ENCODE results near the gene CTDSP1.

Gene CTDSP1

GRCh38 chr2:218436992-218437391, 37.3 kb downstream of the CTDSP1 start:
- no peak for TF ChIP-seq CTCF (IDR thresholded peaks at IDR 0.05)

GRCh38 chr2:218437969-218438368, 38.3 kb downstream of the CTDSP1 start:
- no peak for TF ChIP-seq CTCF (IDR thresholded peaks at IDR 0.05)

GRCh38 chr2:218438596-218438995, 38.9 kb downstream of the CTDSP1 start:
- no peak for TF ChIP-seq CTCF (IDR thresholded peaks at IDR 0.05)

- no peak for TF ChIP-seq CTCF (IDR thresholded peaks at IDR 0.05)
These were observed 45.2 kb downstream of the CTDSP1 start for GRCh38 chr2:218444692-218445357.

- no peak for TF ChIP-seq CTCF (IDR thresholded peaks at IDR 0.05)
These were observed 45.9 kb downstream of the CTDSP1 start for GRCh38 chr2:218445602-218446001.

- TF ChIP-seq CTCF (IDR thresholded peaks at IDR 0.05) = no peak
These were observed 46.9 kb downstream of the CTDSP1 start for GRCh38 chr2:218446547-218446946.

- no peak for TF ChIP-seq CTCF (IDR thresholded peaks at IDR 0.05)
These were observed 47.4 kb downstream of the CTDSP1 start for GRCh38 chr2:218447072-218447471.

GRCh38 chr2:218448934-218449333, 49.3 kb downstream of the CTDSP1 start:
- TF ChIP-seq CTCF (IDR thresholded peaks at IDR 0.05) = no peak
